AG08395 (cell line): ENCODE data around the gene KRT76.
"Not testable (repeated sequence)": the region's sequence is repeated elsewhere in the genome, so short reads cannot be mapped to it uniquely, and the experiment has no call there.

Experiments
- DNase-seq: peaks from one replicate; pipeline ENCODE4 v3.0.0; 2012; ENCODE audit warnings: mixed read lengths, low spot score

KRT76 gene

DNA sequence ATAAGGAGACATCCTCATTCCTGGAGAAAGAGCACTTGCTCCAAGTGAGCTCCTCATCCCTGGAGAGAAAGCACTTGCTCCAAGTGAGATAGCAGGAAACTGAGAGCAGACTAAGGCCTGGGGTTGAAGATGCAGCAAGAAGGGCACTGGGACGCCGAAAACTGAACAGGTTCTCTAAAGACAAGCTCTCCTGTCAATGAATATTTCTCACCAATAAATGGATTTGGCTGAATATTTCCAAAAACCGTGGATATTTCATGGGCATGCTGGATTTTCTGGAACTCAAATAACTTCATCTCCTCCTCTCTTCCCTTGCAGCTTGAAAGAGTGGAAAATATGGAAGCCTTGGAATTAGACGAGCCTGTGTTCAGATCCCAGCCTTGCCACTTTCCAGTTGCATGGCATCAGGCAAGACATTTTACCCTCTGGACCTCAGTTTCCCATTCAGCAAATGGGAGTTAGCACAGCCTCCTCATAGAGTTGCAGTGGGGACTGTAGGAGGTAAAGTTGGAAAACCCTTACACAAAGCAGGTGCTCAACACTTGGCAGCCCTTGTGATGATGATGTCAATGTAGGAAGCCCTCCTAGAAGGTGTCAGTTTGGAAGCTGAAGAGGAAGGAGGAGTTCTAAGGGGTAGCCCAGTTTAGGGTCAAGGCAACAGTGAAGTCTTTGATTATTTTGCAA lies 4.4 kb upstream of the KRT76 start:
- no peak for DNase-seq

DNA sequence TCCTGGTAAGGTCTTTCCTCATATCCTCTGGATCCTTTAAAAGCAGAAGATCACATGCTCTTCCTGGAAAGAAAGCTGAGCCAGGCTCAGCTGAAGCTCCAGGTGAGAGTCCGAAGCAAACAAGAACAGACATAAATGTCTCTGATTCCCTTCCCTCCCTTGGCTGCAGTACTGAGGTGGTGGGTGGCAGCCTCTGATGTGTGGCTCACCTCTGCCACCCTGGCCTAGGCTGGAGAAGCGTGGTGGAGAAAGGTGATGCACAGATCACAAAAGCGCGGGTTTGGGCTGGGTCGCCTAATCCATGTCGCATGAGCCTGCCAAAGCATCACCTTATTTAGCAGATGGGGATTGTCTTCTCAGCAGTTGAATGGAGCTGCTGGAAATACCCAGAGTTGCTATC lies 2.8 kb upstream of the KRT76 start:
- DNase-seq: no peak

DNA sequence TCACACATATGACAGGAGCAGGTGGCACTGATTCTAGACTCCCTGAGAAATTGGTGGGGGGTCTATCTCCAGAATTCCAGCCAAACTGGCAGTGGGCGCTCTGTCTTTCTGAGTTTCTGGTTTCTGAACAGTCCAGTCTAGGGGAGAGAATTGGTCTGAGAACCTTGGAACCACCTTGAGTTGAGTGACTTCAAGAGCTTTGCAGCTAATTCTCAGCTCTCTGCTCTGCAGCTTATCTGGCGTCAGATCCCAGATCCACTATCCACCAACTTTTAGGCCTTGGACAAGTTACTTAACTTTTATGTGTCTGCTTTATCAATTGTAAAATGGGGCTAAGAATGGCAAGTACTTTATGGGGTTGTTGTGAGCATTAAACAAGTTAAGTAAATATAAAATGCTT lies 1.7 kb upstream of the KRT76 start:
- no peak for DNase-seq

DNA sequence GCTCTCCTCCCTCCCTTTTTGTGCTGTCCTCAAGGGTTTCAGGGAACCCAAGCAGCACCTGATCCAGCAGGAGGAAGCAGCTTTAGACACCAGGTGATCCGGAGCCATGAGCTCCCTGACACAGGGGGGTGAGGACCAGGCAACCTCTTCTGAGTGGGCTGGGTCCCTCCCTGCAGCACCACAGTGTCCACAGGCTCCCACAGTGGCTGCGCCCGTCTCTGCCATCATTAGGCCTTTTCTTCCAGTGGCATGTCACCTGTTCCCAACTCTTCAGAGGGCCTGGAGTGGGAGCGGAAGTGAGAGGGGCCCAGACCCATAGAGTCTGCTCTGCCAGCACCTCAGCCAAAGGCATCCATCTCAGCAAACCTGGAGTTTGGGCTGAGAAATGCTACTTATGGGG lies 421 bp upstream of the KRT76 start:
- no peak for DNase-seq

DNA sequence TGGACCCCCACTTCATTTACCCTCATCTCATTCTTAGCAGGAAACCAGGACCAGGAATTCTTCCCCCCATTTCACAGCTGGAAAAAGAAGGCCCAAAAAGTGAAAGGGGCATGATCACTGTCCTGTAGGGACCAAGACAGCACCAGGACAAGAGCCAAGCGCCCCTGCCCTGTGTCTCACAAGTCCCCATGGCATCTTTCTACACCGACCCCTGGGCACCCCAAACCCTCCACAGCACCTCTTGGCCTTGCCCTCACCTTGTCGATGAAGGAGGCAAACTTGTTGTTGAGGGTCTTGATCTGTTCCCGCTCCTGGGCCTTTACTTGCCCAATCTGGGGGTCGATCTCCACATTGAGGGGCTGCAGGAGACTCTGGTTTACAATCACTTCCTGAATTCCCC lies 710 bp downstream of the KRT76 start:
- DNase-seq: no peak

- DNase-seq: no peak
Observed at GRCh38 chr12:52774629-52775250, 2.4 kb downstream of the KRT76 start.

DNA sequence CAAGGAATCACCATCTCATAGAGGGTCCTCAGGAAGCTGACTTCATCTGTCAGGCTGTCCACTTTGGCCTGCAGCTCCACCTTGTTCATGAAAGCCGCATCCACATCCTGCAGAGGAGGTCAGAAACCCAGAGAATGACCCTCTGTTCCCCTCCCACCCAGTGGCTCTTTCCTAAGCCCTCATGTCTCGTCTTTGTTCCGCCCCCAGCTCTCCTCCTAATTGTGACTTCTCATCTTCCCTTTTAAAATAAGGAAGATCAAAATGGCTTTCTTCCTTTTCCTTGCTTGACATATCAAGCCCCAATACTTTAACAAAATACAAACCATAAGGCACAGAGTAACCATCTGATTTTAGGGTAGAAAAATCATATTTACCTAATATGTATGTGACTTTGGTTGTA lies 4.4 kb downstream of the KRT76 start:
- no peak for DNase-seq

DNA sequence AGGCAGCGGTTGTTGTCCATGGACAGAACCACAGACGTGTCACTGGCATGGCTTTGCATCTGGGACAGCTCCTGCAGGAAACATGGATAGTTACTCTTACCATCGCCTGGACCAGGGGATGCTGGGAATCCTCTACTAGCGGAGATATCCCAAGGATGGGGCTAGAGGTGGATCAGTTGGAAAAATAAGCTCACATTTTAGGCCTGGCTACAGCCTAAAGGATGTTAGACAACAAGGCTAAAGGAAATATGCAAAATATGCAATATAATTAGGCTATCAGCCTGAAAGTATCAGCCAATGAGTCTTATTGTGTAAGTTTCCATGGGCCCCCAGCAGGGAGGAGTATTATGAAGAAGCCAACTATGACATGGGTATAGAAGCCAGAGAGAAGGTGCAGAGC lies 5.0 kb downstream of the KRT76 start:
- no peak for DNase-seq

- no peak for DNase-seq
Observed at GRCh38 chr12:52771505-52771904, 5.6 kb downstream of the KRT76 start.

DNA sequence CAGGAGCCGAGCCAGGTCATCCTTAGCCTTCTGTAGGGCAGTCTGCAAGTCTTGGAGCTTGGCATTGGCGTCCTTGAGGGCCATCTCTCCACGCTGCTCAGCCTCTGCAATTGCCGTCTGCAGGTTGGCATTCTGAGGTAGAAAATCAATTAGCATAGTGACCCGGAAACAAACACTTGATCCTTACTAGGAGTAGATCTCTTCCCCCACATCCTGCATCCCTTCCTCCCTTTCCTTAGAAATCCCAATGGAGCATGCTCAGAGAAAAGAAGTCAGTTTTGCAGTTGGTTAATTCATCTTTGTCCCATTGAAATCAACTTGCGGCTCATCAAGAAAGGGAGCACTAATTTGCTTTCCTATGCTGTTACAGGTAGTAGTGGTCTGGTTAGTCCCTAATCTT lies 6.1 kb downstream of the KRT76 start:
- DNase-seq: no peak

DNA sequence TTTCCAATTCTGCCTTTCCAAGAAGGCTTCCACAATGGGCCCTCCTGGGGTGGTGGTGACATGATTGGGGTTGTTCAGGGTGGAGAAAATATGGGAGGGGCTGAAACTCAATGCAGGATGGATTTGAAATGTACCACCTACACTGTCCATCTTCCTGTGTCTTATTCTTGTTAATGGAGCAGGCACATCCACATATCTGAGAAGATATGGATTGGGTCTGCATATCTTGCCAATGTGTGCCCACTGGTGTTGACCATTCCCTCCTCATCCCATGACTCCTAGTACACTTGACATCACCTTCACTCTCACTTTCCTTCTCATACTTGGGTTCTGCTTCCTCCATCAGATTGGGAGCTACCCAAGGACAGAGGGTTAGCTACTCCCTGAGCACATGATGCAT lies 7.2 kb downstream of the KRT76 start:
- DNase-seq: no peak

DNA sequence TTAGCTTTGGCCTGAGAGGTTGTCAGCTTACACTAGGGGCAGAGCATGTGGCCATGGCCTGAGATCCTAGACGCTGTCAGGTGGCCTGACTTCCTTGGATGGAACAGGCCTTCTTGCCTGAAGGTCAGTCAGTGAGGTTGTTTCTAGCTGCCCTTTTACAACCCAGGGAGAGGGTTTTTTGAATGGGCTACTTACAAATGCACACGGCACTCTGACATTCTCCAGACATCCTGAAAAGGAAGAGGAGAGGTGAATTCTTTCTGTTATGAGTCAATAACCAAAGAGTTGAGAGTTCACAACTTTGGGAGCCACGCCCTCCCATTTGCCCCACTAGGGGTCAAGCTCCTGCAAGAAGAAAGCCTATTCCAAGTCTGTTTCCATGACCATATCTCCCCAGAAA lies 7.8 kb downstream of the KRT76 start:
- no peak for DNase-seq

- no peak for DNase-seq
Observed at GRCh38 chr12:52768479-52769200, 8.5 kb downstream of the KRT76 start.

- DNase-seq: no peak
Observed at GRCh38 chr12:52767427-52767826, 9.7 kb downstream of the KRT76 start.

GRCh38 chr12:52767020-52767379 lies 10.1 kb downstream of the KRT76 start:
- DNase-seq: no peak

- no peak for DNase-seq
Observed at GRCh38 chr12:52766351-52767019, 10.7 kb downstream of the KRT76 start.

DNA sequence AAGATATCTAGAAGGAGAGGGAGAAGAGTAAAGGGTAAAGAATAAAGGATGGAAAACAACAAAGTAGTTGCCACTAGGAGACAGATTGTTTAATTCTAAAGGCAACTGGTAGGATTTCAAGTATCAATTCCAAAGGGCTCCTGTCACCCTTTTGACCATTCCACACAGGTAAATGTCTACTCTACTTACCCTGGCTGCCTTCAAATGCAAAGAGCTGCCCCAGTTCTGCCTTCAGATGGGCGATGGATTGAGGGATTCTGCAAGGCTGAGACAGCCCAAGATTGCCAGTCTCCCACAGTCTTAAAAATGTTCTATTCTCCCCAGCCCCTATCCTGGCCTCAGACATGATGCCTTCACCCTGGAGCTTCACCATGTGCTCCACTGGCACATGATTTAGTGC lies 11.4 kb downstream of the KRT76 start:
- no peak for DNase-seq

DNA sequence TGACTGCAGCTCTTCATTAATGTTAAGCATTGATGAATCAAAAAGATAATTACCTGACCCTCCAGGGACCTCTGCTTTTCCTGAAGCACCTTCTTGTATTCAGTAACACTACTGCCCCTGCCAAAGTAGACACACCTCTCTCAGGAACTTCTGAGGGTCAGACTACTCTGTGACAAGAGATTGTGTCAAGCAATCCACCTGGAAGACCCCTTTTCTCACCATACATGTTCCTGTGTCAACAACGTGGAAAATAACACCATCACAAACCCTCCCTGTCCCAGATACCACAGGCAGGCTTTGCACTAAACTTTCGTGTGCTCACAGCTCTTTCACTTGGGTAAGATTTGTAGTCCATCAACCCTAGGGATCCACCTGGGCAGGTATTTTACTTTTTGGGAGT lies 13.2 kb downstream of the KRT76 start:
- no peak for DNase-seq

DNA sequence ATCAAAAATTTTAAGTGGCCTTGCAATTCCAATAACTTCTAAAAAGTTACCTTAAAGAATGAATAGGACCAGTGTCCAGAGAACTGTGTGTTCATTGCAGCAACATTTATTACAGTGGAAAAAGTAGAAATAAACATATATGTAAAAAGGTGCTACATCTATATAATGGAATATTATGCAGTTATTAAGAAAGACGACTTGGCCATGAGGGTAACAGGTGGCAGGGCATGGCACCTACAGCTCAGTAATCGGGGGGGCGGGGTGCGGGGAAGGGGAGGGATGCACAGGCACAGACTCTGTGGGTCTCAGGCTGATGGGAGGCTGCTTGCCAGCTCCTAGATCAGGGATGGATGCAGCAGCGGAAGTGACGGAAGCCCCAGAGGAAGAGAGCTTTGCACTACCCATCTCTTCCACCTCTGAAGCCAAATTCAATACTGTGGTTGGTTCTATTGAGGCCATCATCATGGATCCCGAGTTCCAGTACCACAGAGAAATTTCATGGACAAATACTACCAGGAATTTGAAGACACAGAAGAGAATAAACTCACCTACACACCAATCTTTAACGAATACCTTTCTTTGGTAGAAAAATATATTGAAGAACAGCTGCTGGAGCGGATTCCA lies 14.0 kb downstream of the KRT76 start:
- DNase-seq: no peak

DNA sequence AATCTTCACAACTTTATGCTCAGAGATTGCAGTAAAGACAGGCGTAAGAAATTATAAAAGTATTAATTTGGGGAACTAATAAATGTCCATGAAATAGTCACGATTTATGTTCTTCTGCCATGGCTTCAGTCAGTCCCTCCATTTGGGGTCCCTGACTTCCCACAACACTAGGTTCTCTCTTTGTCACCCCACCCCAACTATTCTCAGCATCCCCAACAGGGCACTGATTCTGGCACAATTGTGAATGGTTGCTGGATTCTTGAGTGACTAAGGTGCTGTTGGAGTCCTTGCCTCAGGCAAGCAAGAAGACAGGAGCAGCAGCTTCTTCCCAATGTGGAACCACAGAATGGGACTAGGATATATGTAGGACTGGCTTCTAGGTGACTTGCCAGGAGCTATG lies 15.3 kb downstream of the KRT76 start:
- no peak for DNase-seq

- not testable (repeated sequence) for DNase-seq
Observed at GRCh38 chr12:52761218-52761617, 15.9 kb downstream of the KRT76 start.

GRCh38 chr12:52760623-52761022 lies 16.5 kb downstream of the KRT76 start:
- no peak for DNase-seq

DNA sequence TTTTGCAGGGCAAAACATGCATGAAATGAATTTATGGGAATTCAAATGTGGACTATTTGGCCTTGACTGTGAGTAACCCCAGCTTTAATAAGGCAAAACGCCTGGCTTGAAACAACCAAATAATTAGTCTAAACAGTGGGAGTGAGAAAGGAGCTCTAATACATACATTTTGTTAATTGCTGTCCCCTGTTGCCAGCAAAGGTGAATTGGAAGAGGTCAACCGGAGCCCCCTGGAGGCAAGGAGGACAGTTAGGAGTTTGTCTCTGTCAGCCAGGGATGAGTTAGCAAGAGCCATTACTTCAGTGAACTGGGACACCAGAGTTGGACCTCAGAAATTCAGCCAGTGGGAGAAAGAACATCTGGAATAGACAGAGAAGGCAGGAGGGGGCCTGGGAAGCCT lies 17.4 kb downstream of the KRT76 start:
- no peak for DNase-seq
